Measurements from ENCODE around the gene KATNBL1.
"Not testable (repeated sequence)": the region's sequence is repeated elsewhere in the genome, so short reads cannot be mapped to it uniquely, and the experiment has no call there.

KATNBL1 gene

DNA sequence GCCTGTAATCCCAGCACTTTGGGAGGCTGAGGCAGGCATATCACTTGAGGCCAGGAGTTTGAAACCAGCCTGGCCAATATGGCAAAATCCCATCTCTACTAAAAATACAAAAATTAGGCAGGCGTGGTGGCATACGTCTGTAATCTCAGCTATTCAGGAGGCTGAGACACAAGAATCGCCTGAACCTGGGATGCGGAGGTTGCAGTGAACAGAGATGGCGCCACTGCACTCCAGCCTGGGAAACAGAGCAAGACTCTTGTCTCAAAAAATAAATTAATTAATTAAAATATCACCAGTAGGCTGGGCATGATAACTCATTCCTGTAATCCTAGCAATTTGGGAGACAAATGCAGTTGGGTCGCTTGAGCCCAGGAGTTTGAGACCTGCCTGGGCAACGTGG lies 16.6 kb downstream of the KATNBL1 start:
- TF ChIP-seq, protein P1, sequence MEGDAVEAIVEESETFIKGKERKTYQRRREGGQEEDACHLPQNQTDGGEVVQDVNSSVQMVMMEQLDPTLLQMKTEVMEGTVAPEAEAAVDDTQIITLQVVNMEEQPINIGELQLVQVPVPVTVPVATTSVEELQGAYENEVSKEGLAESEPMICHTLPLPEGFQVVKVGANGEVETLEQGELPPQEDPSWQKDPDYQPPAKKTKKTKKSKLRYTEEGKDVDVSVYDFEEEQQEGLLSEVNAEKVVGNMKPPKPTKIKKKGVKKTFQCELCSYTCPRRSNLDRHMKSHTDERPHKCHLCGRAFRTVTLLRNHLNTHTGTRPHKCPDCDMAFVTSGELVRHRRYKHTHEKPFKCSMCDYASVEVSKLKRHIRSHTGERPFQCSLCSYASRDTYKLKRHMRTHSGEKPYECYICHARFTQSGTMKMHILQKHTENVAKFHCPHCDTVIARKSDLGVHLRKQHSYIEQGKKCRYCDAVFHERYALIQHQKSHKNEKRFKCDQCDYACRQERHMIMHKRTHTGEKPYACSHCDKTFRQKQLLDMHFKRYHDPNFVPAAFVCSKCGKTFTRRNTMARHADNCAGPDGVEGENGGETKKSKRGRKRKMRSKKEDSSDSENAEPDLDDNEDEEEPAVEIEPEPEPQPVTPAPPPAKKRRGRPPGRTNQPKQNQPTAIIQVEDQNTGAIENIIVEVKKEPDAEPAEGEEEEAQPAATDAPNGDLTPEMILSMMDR (conservative IDR thresholded peaks at IDR 0.05), result peak; percentile 13; the same call in 1 of the 2 replicates
- H3K27ac ChIP-seq, result not testable (repeated sequence)

DNA sequence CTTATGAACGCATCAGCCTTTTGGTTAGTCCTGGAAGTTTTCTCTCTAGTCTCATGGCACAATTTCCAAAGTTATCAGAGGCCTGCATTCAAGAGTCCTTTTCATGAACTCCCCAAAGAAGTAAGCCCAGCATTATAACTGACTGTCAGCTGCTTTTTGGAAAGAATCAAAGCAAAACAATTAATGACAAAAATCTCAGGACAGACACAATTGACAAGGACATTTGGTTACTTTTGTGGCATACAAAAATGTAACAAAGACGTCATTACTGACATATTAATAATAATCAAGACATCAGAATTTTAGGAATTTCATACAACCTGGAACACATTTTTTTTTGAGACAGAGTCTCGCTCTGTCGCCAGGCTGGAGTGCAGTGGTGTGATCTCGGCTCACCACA lies 21.2 kb downstream of the KATNBL1 start:
- H3K27ac ChIP-seq, result peak overlapping the region; percentile 85
- TF ChIP-seq, protein P1 (conservative IDR thresholded peaks at IDR 0.05), result no peak

DNA sequence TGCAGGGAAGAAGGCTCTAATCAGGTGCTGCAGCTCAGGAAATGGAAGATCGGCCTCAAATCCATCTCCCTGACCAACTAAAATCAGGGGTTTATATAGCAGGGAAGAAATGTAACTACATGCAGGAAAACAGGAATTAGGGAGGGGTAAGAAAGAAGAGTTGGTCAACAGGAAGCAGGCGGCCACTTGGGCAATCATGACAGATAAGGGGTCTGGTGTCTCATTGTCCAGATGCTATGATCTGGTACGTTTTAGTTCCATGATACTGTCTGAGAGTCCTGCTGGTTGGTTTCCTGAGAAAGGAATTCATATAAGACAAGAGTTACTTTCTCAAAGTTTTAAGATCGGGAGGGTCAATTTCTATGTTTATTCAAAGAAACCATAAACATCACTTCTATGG lies 24.2 kb downstream of the KATNBL1 start:
- TF ChIP-seq, protein P1 (conservative IDR thresholded peaks at IDR 0.05), result no peak
- no peak overlapping the region for H3K27ac ChIP-seq

DNA sequence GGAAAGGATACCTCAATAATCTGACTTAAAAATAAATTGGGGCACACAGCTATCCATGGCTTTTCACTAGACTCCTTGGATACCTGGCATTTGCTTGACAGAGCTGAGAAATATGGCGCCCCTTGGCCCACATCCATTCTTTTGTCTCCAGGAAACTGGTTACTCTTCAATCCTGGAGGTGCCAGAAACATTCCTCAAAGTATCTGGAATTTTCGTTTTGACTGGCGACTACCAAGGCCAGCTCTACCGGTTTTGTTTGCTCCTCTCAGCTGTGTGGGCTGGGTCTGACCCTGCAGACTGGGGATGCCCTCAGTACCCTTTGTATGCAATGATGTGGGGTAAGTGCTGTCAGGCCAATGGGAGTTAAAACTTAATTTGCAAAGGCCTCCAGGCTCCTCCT lies 27.0 kb downstream of the KATNBL1 start:
- TF ChIP-seq, protein P1 (conservative IDR thresholded peaks at IDR 0.05), result no peak
- no peak overlapping the region for H3K27ac ChIP-seq

DNA sequence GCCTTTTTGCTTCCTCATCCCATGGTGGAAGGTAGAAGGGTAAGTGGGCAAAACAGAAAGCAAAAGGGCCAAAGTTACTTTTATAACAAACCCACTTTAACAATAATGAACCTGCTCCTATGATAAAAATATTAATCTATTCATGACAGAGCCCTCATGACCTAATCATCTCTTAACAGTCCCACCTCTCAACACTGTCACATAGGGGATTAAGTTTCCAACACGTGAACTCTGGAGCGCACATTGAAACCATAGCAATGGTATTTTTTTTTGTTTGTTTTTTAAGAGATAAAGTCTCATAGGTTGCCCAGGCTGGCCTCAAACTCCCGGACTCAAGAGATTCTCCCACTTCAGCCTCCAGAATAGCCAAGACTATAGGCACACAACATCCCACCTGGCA lies 30.7 kb downstream of the KATNBL1 start:
- TF ChIP-seq, protein P1 (conservative IDR thresholded peaks at IDR 0.05), result no peak
- no peak overlapping the region for H3K27ac ChIP-seq

DNA sequence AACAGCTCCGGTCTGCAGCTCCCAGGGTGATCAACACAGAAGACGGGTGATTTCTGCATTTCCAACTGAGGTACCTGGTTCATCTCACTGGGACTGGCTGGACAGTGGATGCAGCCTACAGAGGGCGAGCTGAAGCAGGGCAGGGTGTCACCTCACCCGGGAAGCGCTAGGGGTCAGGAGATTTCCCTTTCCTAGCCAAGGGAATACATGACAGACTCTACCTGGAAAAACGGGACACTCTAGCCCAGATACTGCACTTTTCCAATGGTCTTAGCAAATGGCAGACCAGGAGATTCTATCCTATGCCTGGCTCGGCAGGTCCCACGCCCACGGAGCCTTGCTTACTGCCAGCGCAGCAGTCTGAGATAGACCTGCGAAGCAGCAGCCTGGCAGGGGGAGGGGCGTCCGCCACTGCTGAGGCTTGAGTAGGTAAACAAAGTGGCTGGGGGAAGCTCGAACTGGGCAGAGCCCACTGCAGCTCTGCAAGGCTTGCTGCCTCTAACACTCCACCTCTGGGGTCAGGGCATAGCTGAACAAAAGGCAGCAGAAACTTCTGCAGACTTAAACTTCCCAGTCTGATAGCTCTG lies 43.8 kb downstream of the KATNBL1 start:
- not testable (repeated sequence) for H3K27ac ChIP-seq

DNA sequence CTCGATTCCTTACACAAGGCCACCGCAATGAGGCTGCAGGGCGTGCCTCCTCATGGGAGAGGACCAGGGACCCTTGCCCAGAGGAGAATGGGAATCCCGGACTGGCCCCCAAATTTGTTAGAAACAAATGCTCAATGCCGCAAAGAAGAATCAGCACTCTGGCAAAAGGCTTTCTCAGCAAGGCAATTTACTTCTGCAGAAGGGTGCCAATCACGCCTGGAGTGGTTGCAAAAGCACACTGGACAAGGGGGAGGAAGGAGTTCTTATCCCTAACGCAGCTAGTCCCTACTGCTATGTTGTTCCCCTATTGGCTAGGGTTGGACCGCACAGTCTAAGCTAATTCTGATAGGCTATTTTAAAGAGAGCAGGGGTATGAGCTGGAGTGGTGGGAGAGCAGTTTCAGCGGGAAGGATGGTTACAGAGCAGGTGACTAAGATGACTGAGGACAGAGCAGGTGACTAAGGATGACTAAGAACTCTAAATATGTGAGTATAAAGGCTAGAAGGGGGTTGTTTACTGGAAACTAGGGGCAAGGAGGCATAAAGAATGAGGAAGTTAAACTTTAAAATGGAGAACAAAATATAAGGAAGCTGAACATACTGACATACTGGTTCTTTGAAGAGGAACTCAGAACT lies 48.5 kb downstream of the KATNBL1 start:
- no peak overlapping the region for H3K27ac ChIP-seq
- TF ChIP-seq, protein P1 (conservative IDR thresholded peaks at IDR 0.05), result no peak

DNA sequence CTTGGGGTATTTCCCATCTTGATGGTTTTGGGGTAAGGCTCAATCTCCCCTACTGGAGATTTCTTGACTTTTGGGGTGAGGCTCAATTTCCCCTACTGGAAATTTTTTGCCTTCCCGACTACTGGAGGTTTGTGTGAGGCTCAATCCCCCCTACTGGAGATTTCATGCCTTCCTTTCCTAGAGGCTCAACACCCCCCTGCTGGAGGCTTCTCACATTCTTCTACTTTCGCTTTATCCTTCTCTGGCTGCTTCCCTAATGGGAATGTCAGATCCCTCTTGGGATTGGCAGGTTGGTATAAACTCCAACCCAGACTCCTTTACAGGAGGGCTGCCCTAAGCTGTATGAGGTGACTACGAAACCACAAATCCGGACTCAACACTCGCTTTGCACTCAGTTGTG lies 49.2 kb downstream of the KATNBL1 start:
- TF ChIP-seq, protein P1 (conservative IDR thresholded peaks at IDR 0.05), result no peak
- no peak overlapping the region for H3K27ac ChIP-seq
